ENCODE measurements around the gene TCF23. TPM values are rescaled to one million over a fixed set of nuclear protein-coding genes. Genes with fewer than 3 reads are reported as not detected.

The TCF23 gene
- polyA plus RNA-seq, 3 donors: not detected

GRCh38 chr2:27184115-27184514, 35.3 kb downstream of the TCF23 start:
- intact Hi-C loops (cut with micrococcal nuclease): no loop called here
- H3K4me3 Mint-ChIP-seq: no peak overlapping the region
- no peak overlapping the region for H3K4me3 ChIP-seq (replicated peaks in 1 of 3; ENCODE audit: low read depth in 2 of 3, low read length in 3 of 3)
- H3K79me2 ChIP-seq (ENCODE audit: insufficient read depth, low read length): no peaks in the 10 kb centered on the region
- H2AFZ ChIP-seq (ENCODE audit: insufficient read depth, low read depth, low read length, poor library complexity, severe bottlenecking): no peak overlapping the region
- H3K4me1 Mint-ChIP-seq: peaks cover 2% of the 10 kb centered on the region
- 100% methylated on average over 1 of the region's 4 CpGs for WGBS (ENCODE audit: insufficient coverage)
- H3K27me3 ChIP-seq (ENCODE audit: control insufficient read depth in 2 of 2, insufficient read depth in 2 of 2, low read length in 2 of 2): no peaks in the 10 kb centered on the region
- DNase-seq: no peak
- H3K9me3 Mint-ChIP-seq: peaks cover 0 to 1% (median 0%) of the 10 kb centered on the region in 7 donors
- no peaks in the 10 kb centered on the region for H4K20me1 ChIP-seq (ENCODE audit: insufficient read depth, low read length)
- no peaks in the 10 kb centered on the region for H3K36me3 ChIP-seq (replicated peaks in 1 of 2; ENCODE audit: control insufficient read depth in 1 of 2, insufficient read depth in 2 of 2, low read length in 2 of 2)
- H3K9ac ChIP-seq (ENCODE audit: insufficient read depth, low read length, poor library complexity, severe bottlenecking): no peak overlapping the region
- no peak overlapping the region for H3K27ac Mint-ChIP-seq
- TF ChIP-seq, protein P1, sequence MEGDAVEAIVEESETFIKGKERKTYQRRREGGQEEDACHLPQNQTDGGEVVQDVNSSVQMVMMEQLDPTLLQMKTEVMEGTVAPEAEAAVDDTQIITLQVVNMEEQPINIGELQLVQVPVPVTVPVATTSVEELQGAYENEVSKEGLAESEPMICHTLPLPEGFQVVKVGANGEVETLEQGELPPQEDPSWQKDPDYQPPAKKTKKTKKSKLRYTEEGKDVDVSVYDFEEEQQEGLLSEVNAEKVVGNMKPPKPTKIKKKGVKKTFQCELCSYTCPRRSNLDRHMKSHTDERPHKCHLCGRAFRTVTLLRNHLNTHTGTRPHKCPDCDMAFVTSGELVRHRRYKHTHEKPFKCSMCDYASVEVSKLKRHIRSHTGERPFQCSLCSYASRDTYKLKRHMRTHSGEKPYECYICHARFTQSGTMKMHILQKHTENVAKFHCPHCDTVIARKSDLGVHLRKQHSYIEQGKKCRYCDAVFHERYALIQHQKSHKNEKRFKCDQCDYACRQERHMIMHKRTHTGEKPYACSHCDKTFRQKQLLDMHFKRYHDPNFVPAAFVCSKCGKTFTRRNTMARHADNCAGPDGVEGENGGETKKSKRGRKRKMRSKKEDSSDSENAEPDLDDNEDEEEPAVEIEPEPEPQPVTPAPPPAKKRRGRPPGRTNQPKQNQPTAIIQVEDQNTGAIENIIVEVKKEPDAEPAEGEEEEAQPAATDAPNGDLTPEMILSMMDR (IDR thresholded peaks at IDR 0.05): no peak
- H3K4me1 ChIP-seq (ENCODE audit: control insufficient read depth in 1 of 2, insufficient read depth in 2 of 2, low read length in 2 of 2): no peaks in the 10 kb centered on the region
- no peak overlapping the region for H3K4me2 ChIP-seq (replicated peaks; ENCODE audit: extremely low read depth, low read length, poor library complexity, severe bottlenecking)
- H3K9me3 ChIP-seq (replicated peaks in 1 of 2; ENCODE audit: control insufficient read depth in 1 of 2, insufficient read depth in 1 of 2, low read length in 2 of 2): no peaks in the 10 kb centered on the region
- peaks cover 3 to 10% (median 7%) of the 10 kb centered on the region in 3 donors for H3K27me3 Mint-ChIP-seq (ENCODE audit: low read depth in 3 of 3)
- no peak overlapping the region for H3K27ac ChIP-seq (ENCODE audit: low read depth in 1 of 2, low read length in 2 of 2)
- H3K36me3 Mint-ChIP-seq: no peaks in the 10 kb centered on the region

DNA sequence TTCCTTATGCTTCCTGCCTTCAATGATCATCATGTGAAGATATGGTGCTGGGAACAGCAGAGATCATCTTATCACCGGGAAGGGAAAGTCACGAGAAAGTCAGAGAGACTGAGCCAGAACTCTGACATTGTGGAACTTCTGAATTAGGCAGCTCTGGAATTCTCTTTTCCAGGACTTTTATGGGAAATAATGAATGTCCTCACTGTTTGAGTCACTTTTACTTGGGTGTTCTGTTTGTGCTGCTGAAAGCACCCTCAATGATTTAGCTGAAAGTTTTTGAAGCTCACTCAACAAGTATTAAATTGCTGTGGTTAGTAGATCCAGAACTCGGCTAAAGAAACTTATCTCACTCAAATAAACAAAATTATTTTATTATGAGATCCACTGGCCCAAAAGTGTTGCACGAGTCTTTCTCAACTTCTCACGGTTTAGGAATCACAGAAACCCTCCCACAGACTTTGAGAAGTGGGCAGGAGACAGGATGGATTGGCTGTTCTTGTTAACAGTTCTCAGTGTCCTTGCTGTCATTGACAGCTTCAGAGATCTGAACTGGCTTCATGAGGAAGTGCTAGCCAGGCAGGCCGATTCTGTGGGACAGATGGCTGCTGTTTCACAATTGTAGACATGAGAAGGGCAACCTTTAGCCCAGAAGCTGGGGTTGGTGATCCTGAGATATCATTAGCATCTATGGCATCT, 36.7 kb downstream of the TCF23 start:
- Histone ChIP-seq H3K4me2 (replicated peaks; ENCODE audit: extremely low read depth, low read length, poor library complexity, severe bottlenecking) (no peak overlapping the region), H3K36me3 (replicated peaks in 1 of 2; ENCODE audit: control insufficient read depth in 1 of 2, insufficient read depth in 2 of 2, low read length in 2 of 2) (no peaks in the 10 kb centered on the region), H2AFZ (ENCODE audit: insufficient read depth, low read depth, low read length, poor library complexity, severe bottlenecking) (peak overlapping the region; percentile 51), H3K4me1 (ENCODE audit: control insufficient read depth in 1 of 2, insufficient read depth in 2 of 2, low read length in 2 of 2) (no peaks in the 10 kb centered on the region), H3K27me3 (ENCODE audit: control insufficient read depth in 2 of 2, insufficient read depth in 2 of 2, low read length in 2 of 2) (no peaks in the 10 kb centered on the region), H3K9me3 (replicated peaks in 1 of 2; ENCODE audit: control insufficient read depth in 1 of 2, insufficient read depth in 1 of 2, low read length in 2 of 2) (no peaks in the 10 kb centered on the region), H3K27ac (ENCODE audit: low read depth in 1 of 2, low read length in 2 of 2) (no peak overlapping the region), H3K4me3 (replicated peaks in 1 of 3; ENCODE audit: low read depth in 2 of 3, low read length in 3 of 3) (no peak overlapping the region), H3K79me2 (ENCODE audit: insufficient read depth, low read length) (no peaks in the 10 kb centered on the region), H4K20me1 (ENCODE audit: insufficient read depth, low read length) (no peaks in the 10 kb centered on the region), H3K9ac (ENCODE audit: insufficient read depth, low read length, poor library complexity, severe bottlenecking) (no peak overlapping the region)
- peaks cover 0 to 2% (median 0%) of the 10 kb centered on the region in 7 donors for H3K9me3 Mint-ChIP-seq
- H3K27me3 Mint-ChIP-seq (ENCODE audit: low read depth in 3 of 3): peaks cover 3 to 10% (median 4%) of the 10 kb centered on the region in 3 donors
- peaks cover 2% of the 10 kb centered on the region for H3K4me1 Mint-ChIP-seq
- intact Hi-C loops (cut with micrococcal nuclease): no loop called here
- TF ChIP-seq, protein P1 (IDR thresholded peaks at IDR 0.05): no peak
- H3K36me3 Mint-ChIP-seq: no peaks in the 10 kb centered on the region
- DNase-seq: peak in 2 of 3 donors; percentile 10 to 18
- H3K27ac Mint-ChIP-seq: peak overlapping the region in 1 of 7 donors; percentile 38
- no peak overlapping the region for H3K4me3 Mint-ChIP-seq
- WGBS (ENCODE audit: insufficient coverage): 67% methylated on average over 3 of the region's 6 CpGs
